SJCRH30 (cell line): Measurements from ENCODE around the gene FAT3. TPM values are rescaled to one million over a fixed set of nuclear protein-coding genes. Genes with fewer than 3 reads are reported as not detected.
A peak's percentile ranks its signal among the peaks of the same experiment; 100 is the strongest.

Experiments used
- DNase-seq, 2 experiments: peaks; one replicate each; pipeline ENCODE4 v3.0.0-alpha.2; 2015 to 2020
- H3K27ac ChIP-seq: fragments of 250-450 bp; sonication (Bioruptor Pico); 2 replicates; pipeline ENCODE4 v1.5.1; 2020; ENCODE audit warnings: mild to moderate bottlenecking, moderate library complexity
- H3K27me3 ChIP-seq: fragments of 250-450 bp; sonication (Bioruptor Pico); 2 replicates; pipeline ENCODE4 v1.5.1; 2020; ENCODE audit warnings: mild to moderate bottlenecking, moderate library complexity
- H3K36me3 ChIP-seq: fragments of 250-450 bp; sonication (Bioruptor Pico); 2 replicates; pipeline ENCODE4 v1.5.1; 2020; ENCODE audit warnings: mild to moderate bottlenecking, moderate library complexity
- H3K4me1 ChIP-seq: fragments of 250-450 bp; sonication (Bioruptor Pico); 2 replicates; pipeline ENCODE4 v1.5.1; 2020; ENCODE audit warnings: mild to moderate bottlenecking, moderate library complexity
- H3K4me3 ChIP-seq: fragments of 250-450 bp; sonication (Bioruptor Pico); 2 replicates; pipeline ENCODE4 v1.5.1; 2020; ENCODE audit warnings: mild to moderate bottlenecking, moderate library complexity
- H3K9me3 ChIP-seq: fragments of 250-450 bp; sonication (Bioruptor Pico); replicated peaks from 2 replicates; pipeline ENCODE4 v1.5.1; 2020; ENCODE audit warnings: mild to moderate bottlenecking, moderate library complexity
- total RNA-seq: library from RNA; depleted of rRNA; stranded (reverse); fragments of >200 nt; shearing (Covaris generic); gene quantifications from 2 replicates; pipeline ENCODE4 v1.2.3, GENCODE V29; 2014; rRNA removed

The FAT3 gene
- 20.1 and 23.1 TPM in 2 replicates for total RNA-seq

GRCh38 chr11:92224407-92225124 is at the start of gene FAT3:
FAT3 (plus strand) TSS chr11:92224818; CDS start chr11:92352113, 127,295 bp downstream.
- peak; percentile 75 to 83 for DNase-seq
- Histone ChIP-seq H3K27ac (peak within 1 kb of the TSS; percentile 72), H3K36me3 (no peaks in the 10 kb centered on the region), H3K4me1 (peaks cover 10% of the 10 kb centered on the region), H3K27me3 (no peaks in the 10 kb centered on the region), H3K4me3 (peak within 1 kb of the TSS; percentile 68), H3K9me3 (no peaks in the 10 kb centered on the region)

- no peak for DNase-seq
- Histone ChIP-seq H3K4me3 (no peak overlapping the region), H3K9me3 (no peaks in the 10 kb centered on the region), H3K36me3 (no peaks in the 10 kb centered on the region), H3K27me3 (no peaks in the 10 kb centered on the region), H3K4me1 (no peaks in the 10 kb centered on the region), H3K27ac (no peak overlapping the region)
These were observed 45.5 kb upstream of the FAT3 start for GRCh38 chr11:92179017-92179670.

GRCh38 chr11:92180226-92180625 is 44.4 kb upstream of the FAT3 start:
- Histone ChIP-seq H3K4me1 (no peaks in the 10 kb centered on the region), H3K9me3 (no peaks in the 10 kb centered on the region), H3K27me3 (no peaks in the 10 kb centered on the region), H3K27ac (no peak overlapping the region), H3K4me3 (no peak overlapping the region), H3K36me3 (no peaks in the 10 kb centered on the region)
- DNase-seq: no peak

GRCh38 chr11:92180664-92181251 is 43.9 kb upstream of the FAT3 start:
- Histone ChIP-seq H3K27ac (no peak overlapping the region), H3K36me3 (no peaks in the 10 kb centered on the region), H3K4me3 (no peak overlapping the region), H3K27me3 (no peaks in the 10 kb centered on the region), H3K4me1 (no peaks in the 10 kb centered on the region), H3K9me3 (no peaks in the 10 kb centered on the region)
- no peak for DNase-seq

GRCh38 chr11:92190535-92191206 is 33.9 kb upstream of the FAT3 start:
- no peak for DNase-seq
- Histone ChIP-seq H3K9me3 (no peaks in the 10 kb centered on the region), H3K4me1 (no peaks in the 10 kb centered on the region), H3K27ac (no peak overlapping the region), H3K36me3 (no peaks in the 10 kb centered on the region), H3K27me3 (no peaks in the 10 kb centered on the region), H3K4me3 (no peak overlapping the region)

DNA sequence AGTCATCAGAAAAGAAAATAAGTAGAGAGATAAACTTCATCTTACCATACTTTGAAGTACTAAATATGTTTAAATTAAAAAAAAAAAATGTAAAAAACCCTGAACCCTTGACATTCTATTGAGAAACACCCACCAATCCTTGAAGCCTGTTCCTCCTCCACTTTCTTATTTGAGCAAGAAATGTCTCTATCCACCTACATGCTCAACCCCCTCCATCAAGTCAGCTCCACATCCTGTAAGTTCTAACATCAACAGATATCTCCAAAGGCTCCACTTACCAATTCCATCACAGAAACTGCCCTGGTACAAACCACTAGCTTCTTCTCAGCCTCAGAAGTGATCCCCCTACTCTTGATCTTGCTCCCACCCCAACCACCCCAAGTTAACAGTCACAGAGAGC is 32.5 kb upstream of the FAT3 start:
- H3K27ac ChIP-seq: no peak overlapping the region
- H3K9me3 ChIP-seq: no peaks in the 10 kb centered on the region
- no peaks in the 10 kb centered on the region for H3K4me1 ChIP-seq
- no peak for DNase-seq
- H3K36me3 ChIP-seq: no peaks in the 10 kb centered on the region
- no peaks in the 10 kb centered on the region for H3K27me3 ChIP-seq
- H3K4me3 ChIP-seq: no peak overlapping the region

DNA sequence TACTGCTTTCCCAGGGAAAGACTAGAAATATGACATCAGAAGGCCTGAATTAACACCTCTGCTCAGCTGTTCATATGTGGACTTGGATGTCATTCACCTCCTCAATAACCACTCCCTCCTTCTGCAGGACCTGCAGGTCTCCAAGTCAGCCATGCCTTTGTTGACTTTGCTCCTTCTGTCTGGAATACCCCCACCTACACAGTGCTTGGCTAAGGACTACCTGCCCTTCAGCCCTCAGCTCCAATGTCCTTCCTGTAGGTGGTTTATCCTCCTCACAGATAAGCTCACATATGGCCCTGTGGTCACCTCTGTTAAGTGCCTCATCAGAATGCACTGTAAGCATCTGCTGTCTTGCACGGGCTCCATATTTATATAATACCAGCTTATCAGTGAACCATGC is 26.4 kb upstream of the FAT3 start:
- no peak overlapping the region for H3K27ac ChIP-seq
- no peak overlapping the region for H3K4me3 ChIP-seq
- DNase-seq: no peak
- H3K9me3 ChIP-seq: no peaks in the 10 kb centered on the region
- H3K27me3 ChIP-seq: no peaks in the 10 kb centered on the region
- no peaks in the 10 kb centered on the region for H3K36me3 ChIP-seq
- no peaks in the 10 kb centered on the region for H3K4me1 ChIP-seq

DNA sequence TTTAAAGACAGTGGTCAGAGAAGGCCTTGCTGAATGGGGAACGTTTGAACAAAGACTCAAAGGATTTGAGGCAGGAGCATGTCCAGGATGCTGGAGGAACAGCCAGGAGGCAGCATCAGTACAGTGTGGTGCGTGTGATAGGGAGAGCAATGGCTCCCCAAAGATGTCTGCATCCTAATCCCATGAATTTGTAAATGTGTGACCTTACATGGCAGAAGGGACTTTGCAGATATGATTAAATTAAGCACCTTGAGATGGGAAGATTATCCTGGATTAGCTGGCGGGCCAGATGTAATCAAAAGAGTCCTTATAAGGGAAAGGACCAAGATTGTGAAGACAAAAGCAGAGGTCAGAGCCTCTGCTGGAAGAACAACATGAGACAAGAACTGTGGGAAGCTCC is 24.6 kb upstream of the FAT3 start:
- Histone ChIP-seq H3K36me3 (no peaks in the 10 kb centered on the region), H3K27me3 (no peaks in the 10 kb centered on the region), H3K4me1 (no peaks in the 10 kb centered on the region), H3K9me3 (no peaks in the 10 kb centered on the region), H3K4me3 (no peak overlapping the region), H3K27ac (no peak overlapping the region)
- DNase-seq: peak in 1 of 2 experiments; percentile 4

DNA sequence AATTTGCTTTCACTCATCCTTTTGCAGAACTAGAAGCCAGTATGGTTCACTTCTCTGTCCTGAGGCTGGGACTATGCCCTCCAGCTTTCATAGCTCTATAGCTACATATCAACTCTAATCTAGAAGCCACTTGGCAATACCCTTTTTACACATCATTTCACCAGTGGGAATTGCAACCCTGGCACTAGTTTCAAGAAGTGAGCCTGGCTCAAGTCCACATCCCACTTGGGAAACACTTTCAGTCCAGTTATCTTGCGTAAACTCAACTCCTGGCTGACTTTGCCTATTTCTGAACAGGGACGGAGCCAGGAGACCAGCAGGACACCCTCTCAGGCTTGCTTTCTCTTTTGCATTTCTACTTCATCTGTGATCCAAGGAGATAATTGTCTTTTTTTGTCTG is 19.9 kb upstream of the FAT3 start:
- DNase-seq: no peak
- Histone ChIP-seq H3K9me3 (no peaks in the 10 kb centered on the region), H3K4me3 (no peak overlapping the region), H3K27ac (no peak overlapping the region), H3K4me1 (no peaks in the 10 kb centered on the region), H3K36me3 (no peaks in the 10 kb centered on the region), H3K27me3 (no peaks in the 10 kb centered on the region)

DNA sequence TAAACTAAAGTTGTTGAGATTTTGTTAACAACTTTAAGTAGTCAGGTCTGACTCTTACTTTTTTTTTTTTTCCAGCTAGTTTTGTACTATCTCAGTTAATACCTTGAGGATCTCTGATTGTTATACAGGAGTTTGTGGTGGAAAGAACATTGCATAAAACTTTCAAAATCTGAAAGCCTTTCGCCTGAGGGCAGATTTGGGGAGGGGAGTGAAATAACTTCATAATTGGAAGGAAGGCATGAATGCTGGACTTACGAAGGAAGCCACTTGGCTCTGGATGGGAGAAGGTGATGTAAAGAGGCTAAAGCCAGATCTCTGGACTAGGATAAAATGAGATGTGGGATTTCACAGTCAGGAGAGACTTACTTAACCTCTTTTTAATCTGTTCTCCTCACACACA is 18.2 kb upstream of the FAT3 start:
- H3K27me3 ChIP-seq: no peaks in the 10 kb centered on the region
- no peaks in the 10 kb centered on the region for H3K36me3 ChIP-seq
- no peak for DNase-seq
- no peaks in the 10 kb centered on the region for H3K9me3 ChIP-seq
- H3K27ac ChIP-seq: no peak overlapping the region
- H3K4me3 ChIP-seq: no peak overlapping the region
- no peaks in the 10 kb centered on the region for H3K4me1 ChIP-seq

DNA sequence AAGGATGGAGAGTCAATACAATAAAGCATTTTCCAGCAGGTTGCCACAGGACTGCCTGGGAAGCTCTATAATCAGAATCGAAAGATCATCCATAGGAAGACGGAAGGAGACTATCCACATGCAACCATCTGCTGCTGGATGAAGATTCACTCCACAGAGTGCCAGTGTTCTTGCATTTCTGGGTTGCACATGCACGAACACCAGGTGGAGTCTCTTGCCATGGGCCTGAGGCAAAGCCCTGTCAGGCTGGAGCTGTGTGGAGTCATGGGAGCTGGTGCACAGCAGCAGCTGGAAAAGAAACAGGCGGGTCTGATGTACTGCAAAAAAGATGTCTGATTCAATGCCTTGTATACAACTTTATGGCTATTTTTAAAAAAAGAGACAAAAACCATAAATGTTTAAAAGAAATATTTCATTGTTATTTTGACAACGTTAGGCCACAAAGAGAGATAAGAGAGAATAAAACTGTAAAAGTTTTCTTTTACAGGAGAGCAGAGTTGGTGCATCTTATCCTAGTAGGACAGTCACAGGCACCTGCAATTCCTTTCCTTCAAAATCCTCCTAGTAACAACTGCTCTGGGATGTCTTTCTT is 12.9 kb upstream of the FAT3 start:
- no peaks in the 10 kb centered on the region for H3K9me3 ChIP-seq
- no peaks in the 10 kb centered on the region for H3K36me3 ChIP-seq
- DNase-seq: peak; percentile 39 to 63
- H3K27me3 ChIP-seq: no peaks in the 10 kb centered on the region
- H3K27ac ChIP-seq: no peak overlapping the region
- no peak overlapping the region for H3K4me3 ChIP-seq
- no peaks in the 10 kb centered on the region for H3K4me1 ChIP-seq

DNA sequence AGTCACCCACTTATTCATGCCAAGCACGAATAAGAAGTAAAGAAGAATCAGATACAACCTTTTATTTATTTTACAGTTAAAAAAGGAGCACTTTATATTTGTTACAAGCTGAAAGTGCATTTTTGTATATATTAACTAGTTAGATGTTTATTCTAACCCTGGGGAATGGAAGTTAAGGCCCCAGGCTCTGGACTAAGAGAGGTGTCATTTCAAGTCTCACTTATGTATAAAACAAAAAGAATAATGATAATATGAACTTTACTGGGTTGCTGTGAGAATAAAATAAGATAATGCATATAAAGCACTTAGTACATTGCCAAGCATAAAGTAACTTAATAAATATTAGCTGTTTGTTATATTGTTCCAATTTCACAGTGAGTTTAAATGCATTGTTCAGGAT is 12.1 kb upstream of the FAT3 start:
- H3K4me3 ChIP-seq: no peak overlapping the region
- no peaks in the 10 kb centered on the region for H3K4me1 ChIP-seq
- H3K27me3 ChIP-seq: no peaks in the 10 kb centered on the region
- H3K9me3 ChIP-seq: no peaks in the 10 kb centered on the region
- no peaks in the 10 kb centered on the region for H3K36me3 ChIP-seq
- H3K27ac ChIP-seq: no peak overlapping the region
- no peak for DNase-seq

DNA sequence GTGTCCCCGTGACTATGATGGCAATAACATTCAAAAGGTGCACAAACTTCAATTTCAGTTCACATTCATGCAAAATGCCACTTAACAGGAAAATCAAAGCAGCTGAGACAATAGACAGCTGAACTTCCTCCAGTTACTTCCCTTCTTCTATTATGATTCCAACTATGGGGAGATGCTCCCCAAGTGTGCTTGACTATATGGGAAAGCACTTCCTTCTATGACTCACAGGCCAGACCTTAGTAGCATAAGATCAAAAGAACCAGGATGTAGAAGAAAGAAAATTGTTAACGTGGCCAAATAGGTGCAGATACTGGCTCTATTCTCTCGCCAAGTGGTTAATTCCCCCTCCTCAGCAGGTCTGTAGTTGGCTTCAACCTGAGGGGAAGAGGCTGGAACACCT is 7.8 kb upstream of the FAT3 start:
- H3K4me1 ChIP-seq: no peaks in the 10 kb centered on the region
- no peaks in the 10 kb centered on the region for H3K36me3 ChIP-seq
- no peak overlapping the region for H3K27ac ChIP-seq
- no peaks in the 10 kb centered on the region for H3K27me3 ChIP-seq
- H3K9me3 ChIP-seq: no peaks in the 10 kb centered on the region
- DNase-seq: no peak
- H3K4me3 ChIP-seq: no peak overlapping the region

GRCh38 chr11:92219476-92219875 is 5.1 kb upstream of the FAT3 start:
- Histone ChIP-seq H3K9me3 (no peaks in the 10 kb centered on the region), H3K4me1 (no peaks in the 10 kb centered on the region), H3K27ac (no peak overlapping the region), H3K27me3 (no peaks in the 10 kb centered on the region), H3K4me3 (no peak overlapping the region), H3K36me3 (no peaks in the 10 kb centered on the region)
- no peak for DNase-seq

GRCh38 chr11:92222701-92223100 is 1.9 kb upstream of the FAT3 start:
- Histone ChIP-seq H3K4me3 (peak overlapping the region; percentile 68), H3K36me3 (no peaks in the 10 kb centered on the region), H3K27ac (no peak overlapping the region), H3K4me1 (no peaks in the 10 kb centered on the region), H3K9me3 (no peaks in the 10 kb centered on the region), H3K27me3 (no peaks in the 10 kb centered on the region)
- no peak for DNase-seq
